SHP77 treated with DMSO at 0.1 percent for 48 hours (cell line): Measurements from ENCODE around the gene IFT22.
"Not testable (repeated sequence)": the region's sequence is repeated elsewhere in the genome, so short reads cannot be mapped to it uniquely, and the experiment has no call there.

Experiments
- DNase-seq: peaks from one replicate; lab custom pipeline; 2025; lab: John Stamatoyannopoulos, UW

IFT22 gene

GRCh38 chr7:101308245-101309085, 13.1 kb downstream of the IFT22 start:
- DNase-seq, result no peak

- DNase-seq, result no peak
These were observed 15.3 kb downstream of the IFT22 start for GRCh38 chr7:101306307-101306706.

- DNase-seq, result no peak
These were observed 18.4 kb downstream of the IFT22 start for GRCh38 chr7:101303102-101303701.

GRCh38 chr7:101302641-101303101, 18.9 kb downstream of the IFT22 start:
- DNase-seq, result no peak

- no peak for DNase-seq
These were observed 20.9 kb downstream of the IFT22 start for GRCh38 chr7:101300465-101301376.

GRCh38 chr7:101299511-101300464, 21.8 kb downstream of the IFT22 start:
- no peak for DNase-seq

GRCh38 chr7:101294832-101295121, 26.8 kb downstream of the IFT22 start:
- no peak for DNase-seq

GRCh38 chr7:101294039-101294831, 27.4 kb downstream of the IFT22 start:
- DNase-seq, result no peak

GRCh38 chr7:101293069-101294021, 28.3 kb downstream of the IFT22 start:
- not testable (repeated sequence) for DNase-seq

- not testable (repeated sequence) for DNase-seq
These were observed 29.0 kb downstream of the IFT22 start for GRCh38 chr7:101292566-101292965.

- not testable (repeated sequence) for DNase-seq
These were observed 31.2 kb downstream of the IFT22 start for GRCh38 chr7:101290186-101291037.

- DNase-seq, result not testable (repeated sequence)
These were observed 31.9 kb downstream of the IFT22 start for GRCh38 chr7:101289687-101290086.

GRCh38 chr7:101288439-101288838, 33.2 kb downstream of the IFT22 start:
- no peak for DNase-seq

- no peak for DNase-seq
These were observed 34.6 kb downstream of the IFT22 start for GRCh38 chr7:101287032-101287431.

- DNase-seq, result not testable (repeated sequence)
These were observed 35.7 kb downstream of the IFT22 start for GRCh38 chr7:101285880-101286279.

GRCh38 chr7:101285171-101285570, 36.4 kb downstream of the IFT22 start:
- no peak for DNase-seq

- not testable (repeated sequence) for DNase-seq
These were observed 40.7 kb downstream of the IFT22 start for GRCh38 chr7:101280912-101281311.
